Keratinocyte (primary cell): ENCODE measurements around the gene PAQR3. TPM values are rescaled to one million over a fixed set of nuclear protein-coding genes. Genes with fewer than 3 reads are reported as not detected.

Experiments used
- DNase-seq: peaks from one replicate; pipeline ENCODE4 v3.0.0-alpha.2; 2011; ENCODE audit warnings: low read depth, missing footprints, low spot score
- FAIRE-seq: peaks from 2 replicates; lab custom pipeline; 2011; peaks lifted over from hg19 to GRCh38; lab: Jason Lieb, UNC
- H2AFZ ChIP-seq: 2 replicates; pipeline ENCODE4 v1.6.0; 2012; ENCODE audit warnings: low read length, control low read depth, inconsistent platforms; ENCODE audit not compliant: control insufficient read depth
- H3K27ac ChIP-seq: 2 replicates; pipeline ENCODE4 v1.5.1; 2011; ENCODE audit warnings: low read length; ENCODE audit not compliant: control insufficient read depth, insufficient read depth
- H3K27me3 ChIP-seq: 3 replicates; pipeline ENCODE4 v1.6.0; 2011; ENCODE audit warnings: low read length; ENCODE audit not compliant: control insufficient read depth, insufficient read depth; ENCODE audit errors: extremely low read depth
- H3K36me3 ChIP-seq, 2 experiments: 2 replicates in 1 of 2; 3 replicates in 1 of 2; pipeline ENCODE4 v1.5.1; 2011; ENCODE audit warnings: low read length in 2 of 2, mild to moderate bottlenecking in 1 of 2; ENCODE audit not compliant: control insufficient read depth in 2 of 2, insufficient read depth in 2 of 2; ENCODE audit errors: extremely low read depth in 1 of 2
- H3K4me1 ChIP-seq: 3 replicates; pipeline ENCODE4 v1.5.1; 2011; ENCODE audit warnings: low read length; ENCODE audit not compliant: control insufficient read depth, insufficient read depth; ENCODE audit errors: extremely low read depth
- H3K4me2 ChIP-seq: 3 replicates; pipeline ENCODE4 v1.6.0; 2011; ENCODE audit warnings: low read depth, low read length; ENCODE audit not compliant: control insufficient read depth, insufficient read depth; ENCODE audit errors: extremely low read depth
- H3K4me3 ChIP-seq, 3 experiments: fragments of 200-600 bp in 1 of 3; sonication (generic) in 1 of 3; 2 replicates in 2 of 3; 3 replicates in 1 of 3; pipeline ENCODE4 v1.5.1; 2011 to 2016; ENCODE audit warnings: low read length in 3 of 3, mild to moderate bottlenecking in 3 of 3, control low read depth in 2 of 3, inconsistent platforms in 1 of 3, low read depth in 1 of 3, mixed read lengths in 1 of 3, mixed run types in 1 of 3, moderate library complexity in 1 of 3; ENCODE audit not compliant: control insufficient read depth in 2 of 3, insufficient read depth in 2 of 3; ENCODE audit errors: extremely low read depth in 1 of 3
- H3K79me2 ChIP-seq: 2 replicates; pipeline ENCODE4 v1.6.0; 2012; ENCODE audit warnings: low read length; ENCODE audit not compliant: control insufficient read depth, insufficient read depth
- H3K9ac ChIP-seq: 3 replicates; pipeline ENCODE4 v1.6.0; 2011; ENCODE audit warnings: low read length; ENCODE audit not compliant: control insufficient read depth, insufficient read depth; ENCODE audit errors: extremely low read depth
- H3K9me1 ChIP-seq: 3 replicates; pipeline ENCODE4 v1.6.0; 2011; ENCODE audit warnings: low read length; ENCODE audit not compliant: control insufficient read depth, insufficient read depth; ENCODE audit errors: extremely low read depth
- H3K9me3 ChIP-seq: 2 replicates; pipeline ENCODE4 v1.5.1; 2012; ENCODE audit warnings: low read depth, low read length; ENCODE audit not compliant: control insufficient read depth
- H4K20me1 ChIP-seq: 3 replicates; pipeline ENCODE4 v1.6.0; 2011; ENCODE audit warnings: low read length; ENCODE audit not compliant: control insufficient read depth, insufficient read depth; ENCODE audit errors: extremely low read depth
- CTCF ChIP-seq, 3 experiments: IDR thresholded peaks in 1 of 3; conservative IDR thresholded peaks in 1 of 3; optimal IDR thresholded peaks in 1 of 3; 2 replicates in 2 of 3; 3 replicates in 1 of 3; pipeline versions ENCODE3 to v1.5.1; 2011; ENCODE audit warnings: low read length in 3 of 3, mild to moderate bottlenecking in 3 of 3, moderate library complexity in 2 of 3, control low read depth in 1 of 3, inconsistent platforms in 1 of 3; ENCODE audit not compliant: insufficient read depth in 2 of 3; ENCODE audit errors: extremely low read depth in 1 of 3
- EZH2 ChIP-seq: IDR thresholded peaks from one replicate; pipeline ENCODE4 v1.6.1; 2012; ENCODE audit warnings: inconsistent platforms, mild to moderate bottlenecking, low read length, moderate library complexity
- dilution Hi-C: fragments of 300-500 bp; cut with MboI; formaldehyde crosslinking; loops from one replicate; pipeline ENCODE4 v1.7.0; 2020; ENCODE audit warnings: low sequenced_read_pairs; ENCODE audit not compliant: extremely low pct_ligation_motif_present
- polyA plus RNA-seq, 5 experiments: library from polyadenylated mRNA; depleted of rRNA in 3 of 5; stranded (reverse) in 3 of 5; stranded (forward) in 1 of 5; unstranded in 1 of 5; fragments of >200 nt; gene quantifications; 1 replicate in 1 of 5; 2 replicates in 3 of 5; 3 replicates in 1 of 5; pipeline versions ENCODE4 v1.2.1 to v1.2.3, GENCODE V29; 2011 to 2012; ENCODE audit warnings: missing spikeins in 2 of 5, low read depth in 1 of 5, low replicate concordance in 1 of 5
- small RNA-seq, 3 experiments: library from RNA; depleted of rRNA; stranded (forward); fragments of <200 nt; gene quantifications; one replicate each; pipeline ENCODE3, GENCODE V24; 2012; ENCODE audit warnings: low read depth in 3 of 3, low replicate concordance in 1 of 3; ENCODE audit not compliant: insufficient read length in 3 of 3

The PAQR3 gene
- polyA plus RNA-seq, 1 donor (not counting 4 experiments of a cell fraction or from before 2014, with no cell fraction given), result 31.0 TPM

GRCh38 chr4:78863254-78863869, 75.9 kb downstream of the PAQR3 start:
- Histone ChIP-seq H3K27ac (no peak overlapping the region), H4K20me1 (no peaks in the 10 kb centered on the region), H3K9me3 (no peaks in the 10 kb centered on the region), H3K4me1 (no peaks in the 10 kb centered on the region), H2AFZ (no peak overlapping the region), H3K79me2 (no peaks in the 10 kb centered on the region), H3K4me3 (no peak overlapping the region), H3K9ac (no peak overlapping the region), H3K27me3 (no peaks in the 10 kb centered on the region), H3K36me3 (peaks cover 2 to 5% of the 10 kb centered on the region in 2 experiments), H3K4me2 (no peak overlapping the region), H3K9me1 (no peaks in the 10 kb centered on the region)
- no peak for DNase-seq
- no peak for TF ChIP-seq CTCF (optimal IDR thresholded peaks at IDR 0.05 in 1 of 3, IDR thresholded peaks at IDR 0.05 in 1 of 3, conservative IDR thresholded peaks at IDR 0.05 in 1 of 3; ENCODE audit: extremely low read depth in 1 of 3, insufficient read depth in 2 of 3, low read length in 3 of 3)
- TF ChIP-seq EZH2, result no peak
- FAIRE-seq, result peak; percentile 26
- dilution Hi-C loops, result loop anchor here (25.0 kb wide), 1 partner anchor 251 kb away; no protein-coding TSS in a partner anchor

- FAIRE-seq (no peak), DNase-seq (no peak)
- Histone ChIP-seq H3K27ac (no peak overlapping the region), H3K4me1 (no peaks in the 10 kb centered on the region), H3K36me3 (peaks cover 2 to 5% of the 10 kb centered on the region in 2 experiments), H3K9me1 (no peaks in the 10 kb centered on the region), H3K4me2 (no peak overlapping the region), H3K9me3 (no peaks in the 10 kb centered on the region), H3K4me3 (no peak overlapping the region), H3K79me2 (no peaks in the 10 kb centered on the region), H3K27me3 (no peaks in the 10 kb centered on the region), H2AFZ (no peak overlapping the region), H4K20me1 (no peaks in the 10 kb centered on the region), H3K9ac (no peak overlapping the region)
- TF ChIP-seq CTCF (optimal IDR thresholded peaks at IDR 0.05 in 1 of 3, IDR thresholded peaks at IDR 0.05 in 1 of 3, conservative IDR thresholded peaks at IDR 0.05 in 1 of 3; ENCODE audit: extremely low read depth in 1 of 3, insufficient read depth in 2 of 3, low read length in 3 of 3), result no peak
- TF ChIP-seq EZH2, result no peak
- dilution Hi-C loops, result loop anchor here (25.0 kb wide), 1 partner anchor 250 kb away; no protein-coding TSS in a partner anchor
Measured at GRCh38 chr4:78862314-78862737, 76.9 kb downstream of the PAQR3 start.

Small RNA genes within 50 kb of the gene (small RNA-seq; reads per million reads assigned to genes)
- 0 to 0.67 (median 0) reads per million in 3 experiments for gene RN7SL127P

Other genes starting within 250 kb of the PAQR3 start
- 27.0 to 35.4 TPM (median 27.4 TPM) in 3 replicates for gene BMP2K, start 163.1 kb downstream of the PAQR3 start, polyA plus RNA-seq